GM19455 (cell line): ENCODE measurements around the gene DCST1.
A peak's percentile ranks its signal among the peaks of the same experiment; 100 is the strongest.

ENCODE experiments used
- ATAC-seq: cut with Tn5 transposase; IDR thresholded peaks from one replicate; pipeline ENCODE4 v1.9.1; 2021; ENCODE audit not compliant: unreplicated experiment

DCST1 gene

GRCh38 chr1:155030899-155031298 is 2.7 kb upstream of the DCST1 start:
- ATAC-seq = no peak

- ATAC-seq = no peak
These were observed 738 bp upstream of the DCST1 start for GRCh38 chr1:155032886-155033285.

GRCh38 chr1:155034318-155035208 is 939 bp downstream of the DCST1 start:
- ATAC-seq = no peak

- ATAC-seq = no peak
These were observed 2.3 kb downstream of the DCST1 start for GRCh38 chr1:155035936-155036335.

GRCh38 chr1:155037043-155037442 is 3.4 kb downstream of the DCST1 start:
- no peak for ATAC-seq

GRCh38 chr1:155037851-155038441 is 4.3 kb downstream of the DCST1 start:
- no peak for ATAC-seq

- no peak for ATAC-seq
These were observed 5.1 kb downstream of the DCST1 start for GRCh38 chr1:155038602-155039307.

- ATAC-seq = no peak
These were observed 5.7 kb downstream of the DCST1 start for GRCh38 chr1:155039308-155039669.

- ATAC-seq = no peak
These were observed 6.9 kb downstream of the DCST1 start for GRCh38 chr1:155040358-155041093.

GRCh38 chr1:155042789-155043188 is 9.2 kb downstream of the DCST1 start:
- ATAC-seq = no peak

- no peak for ATAC-seq
These were observed 9.7 kb downstream of the DCST1 start for GRCh38 chr1:155043301-155043702.

GRCh38 chr1:155043793-155044192 is 10.2 kb downstream of the DCST1 start:
- no peak for ATAC-seq

GRCh38 chr1:155044365-155044764 is 10.7 kb downstream of the DCST1 start:
- no peak for ATAC-seq

- ATAC-seq = no peak
These were observed 11.4 kb downstream of the DCST1 start for GRCh38 chr1:155044812-155045657.

GRCh38 chr1:155048449-155049334 is 15.1 kb downstream of the DCST1 start:
- no peak for ATAC-seq

GRCh38 chr1:155049651-155050559 is 16.3 kb downstream of the DCST1 start:
- ATAC-seq = no peak

GRCh38 chr1:155050560-155051341 is 17.1 kb downstream of the DCST1 start, which contains the start of gene ADAM15:
TSS of gene ADAM15 (plus strand) at chr1:155051316. CDS start at chr1:155051387, 71 bp downstream.
- peak; percentile 61 for ATAC-seq
